T-helper 9 cell (primary cell): ENCODE measurements around the gene DLX4.

Source experiments
- DNase-seq: peaks from one replicate; pipeline ENCODE4 v3.0.0-alpha.2; 2020

DLX4 gene

GRCh38 chr17:50021681-50022370 is 52.8 kb downstream of the DLX4 start:
- DNase-seq = no peak

GRCh38 chr17:50022463-50023130 is 53.6 kb downstream of the DLX4 start:
- no peak for DNase-seq

GRCh38 chr17:50023520-50023919 is 54.5 kb downstream of the DLX4 start:
- no peak for DNase-seq
